Activated T-cell treated with anti-CD3 and anti-CD28 coated beads, Interleukin-2, amount 50 U/mL, for 48 hours (primary cell): Measurements from ENCODE around the gene LRRC31.

ENCODE experiments used
- DNase-seq, 2 experiments: peaks; one replicate each; pipeline ENCODE4 v3.0.0-alpha.2; 2020

Gene LRRC31

GRCh38 chr3:169812332-169813235 is 57.2 kb downstream of the LRRC31 start, which contains the start of the genes LRRC34 and LRRIQ4:
TSS of gene LRRC34 (minus strand) at chr3:169812904. CDS start at chr3:169812548, 356 bp downstream.
TSS of gene LRRIQ4 (plus strand) at chr3:169812870. CDS start at chr3:169821922, 9,052 bp downstream.
- peak; percentile 85 for DNase-seq

- DNase-seq = peak; percentile 29 to 37
Measured at GRCh38 chr3:169811631-169812331, 58.0 kb downstream of the LRRC31 start.

- no peak for DNase-seq
Measured at GRCh38 chr3:169809230-169809795, 60.4 kb downstream of the LRRC31 start.

- DNase-seq = no peak
Measured at GRCh38 chr3:169804681-169805080, 65.1 kb downstream of the LRRC31 start.

- no peak for DNase-seq
Measured at GRCh38 chr3:169792359-169792758, 77.4 kb downstream of the LRRC31 start.

- no peak for DNase-seq
Measured at GRCh38 chr3:169790687-169791429, 78.9 kb downstream of the LRRC31 start.

- DNase-seq = no peak
Measured at GRCh38 chr3:169790219-169790618, 79.5 kb downstream of the LRRC31 start.
